ENCODE results near the gene PDE1A. TPM values are rescaled to one million over a fixed set of nuclear protein-coding genes. Genes with fewer than 3 reads are reported as not detected.

The PDE1A gene
- total RNA-seq, 1 experiment from 2014 or later, result not detected

- no peak for DNase-seq
- POLR2A ChIA-PET, result no interaction called here
- Mint-ChIP-seq H3K36me3 (ENCODE audit: insufficient read depth, unreplicated experiment) (no peaks in the 10 kb centered on the region), H3K4me3 (ENCODE audit: unreplicated experiment) (no peak overlapping the region), H3K4me1 (ENCODE audit: low read depth, unreplicated experiment) (no peaks in the 10 kb centered on the region), H3K9me3 (ENCODE audit: unreplicated experiment) (no peaks in the 10 kb centered on the region), H3K27ac (ENCODE audit: unreplicated experiment) (no peak overlapping the region), H3K27me3 (ENCODE audit: insufficient read depth, unreplicated experiment) (no peaks in the 10 kb centered on the region)
- Histone ChIP-seq H3K4me3 (ENCODE audit: low read depth, low read length) (no peak overlapping the region), H3K9me3 (no peaks in the 10 kb centered on the region), H3K4me1 (no peaks in the 10 kb centered on the region), H3K36me3 (ENCODE audit: control insufficient read depth, insufficient read depth, low read length) (no peaks in the 10 kb centered on the region), H3K27me3 (replicated peaks; ENCODE audit: control insufficient read depth, insufficient read depth, low read length) (no peaks in the 10 kb centered on the region)
- intact Hi-C loops (cut with micrococcal nuclease; ENCODE audit: unreplicated experiment), result no loop called here
- CTCF ChIA-PET, result no interaction called here
- BruUV-seq (replicated peaks), result no TSS peak
- TF ChIP-seq CTCF (IDR thresholded peaks at IDR 0.05; ENCODE audit: insufficient read depth in 1 of 2, low read depth in 1 of 2, low read length in 1 of 2, severe bottlenecking in 1 of 2, unreplicated experiment in 1 of 2), result no peak
These were observed 123.9 kb downstream of the PDE1A start for GRCh38 chr2:182302972-182303371.

DNA sequence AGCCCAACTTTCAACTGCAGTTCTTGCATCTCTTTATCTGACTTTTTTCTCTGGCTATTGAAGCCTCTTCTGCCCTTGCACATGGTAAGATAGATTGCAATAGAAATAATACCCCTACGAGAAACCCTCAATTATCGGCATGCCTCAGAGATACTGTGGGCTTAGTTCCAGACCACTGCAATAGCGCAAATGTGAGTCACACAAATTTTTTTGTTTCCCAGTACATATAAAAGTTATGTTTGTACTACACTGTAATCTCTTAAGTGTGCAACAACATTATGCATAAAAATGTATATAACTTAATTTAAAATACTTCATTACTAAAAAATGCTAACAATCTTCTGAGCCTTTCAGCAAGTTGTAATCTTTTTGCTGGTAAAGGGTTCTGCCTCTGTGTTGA is 124.7 kb downstream of the PDE1A start:
- Histone ChIP-seq H3K4me1 (no peaks in the 10 kb centered on the region), H3K27me3 (replicated peaks; ENCODE audit: control insufficient read depth, insufficient read depth, low read length) (no peaks in the 10 kb centered on the region), H3K36me3 (ENCODE audit: control insufficient read depth, insufficient read depth, low read length) (no peaks in the 10 kb centered on the region), H3K9me3 (no peaks in the 10 kb centered on the region), H3K4me3 (ENCODE audit: low read depth, low read length) (no peak overlapping the region)
- no peaks in the 10 kb centered on the region for H3K4me1 Mint-ChIP-seq (ENCODE audit: low read depth, unreplicated experiment)
- H3K4me3 Mint-ChIP-seq (ENCODE audit: unreplicated experiment), result no peak overlapping the region
- H3K9me3 Mint-ChIP-seq (ENCODE audit: unreplicated experiment), result no peaks in the 10 kb centered on the region
- ChIA-PET CTCF (no interaction called here), POLR2A (no interaction called here)
- no peak for DNase-seq
- no TSS peak for BruUV-seq (replicated peaks)
- H3K36me3 Mint-ChIP-seq (ENCODE audit: insufficient read depth, unreplicated experiment), result no peaks in the 10 kb centered on the region
- intact Hi-C loops (cut with micrococcal nuclease; ENCODE audit: unreplicated experiment), result no loop called here
- no peak for TF ChIP-seq CTCF (IDR thresholded peaks at IDR 0.05; ENCODE audit: insufficient read depth in 1 of 2, low read depth in 1 of 2, low read length in 1 of 2, severe bottlenecking in 1 of 2, unreplicated experiment in 1 of 2)
- H3K27me3 Mint-ChIP-seq (ENCODE audit: insufficient read depth, unreplicated experiment), result no peaks in the 10 kb centered on the region
- H3K27ac Mint-ChIP-seq (ENCODE audit: unreplicated experiment), result no peak overlapping the region

DNA sequence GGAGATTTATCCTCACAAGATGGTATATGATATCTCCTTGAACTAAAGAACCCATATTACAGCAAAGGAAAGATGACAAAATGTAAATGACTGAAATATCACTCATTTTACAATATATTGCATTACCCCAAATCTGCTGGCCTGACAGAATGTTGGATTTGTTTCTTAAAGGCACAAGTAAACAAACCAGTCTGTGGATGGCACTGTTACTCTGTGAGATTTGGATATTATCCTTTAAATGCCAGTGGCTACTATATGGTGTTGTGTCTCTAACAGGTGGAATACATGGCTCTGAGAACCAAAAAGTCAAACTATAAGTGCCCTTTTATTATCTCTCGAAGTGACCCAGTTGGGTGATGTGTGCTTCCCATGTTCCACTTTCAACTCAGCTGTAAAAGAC is 125.7 kb downstream of the PDE1A start:
- no peak for DNase-seq
- no peaks in the 10 kb centered on the region; the same call in 1 of the 2 replicates for H3K27me3 ChIP-seq (replicated peaks; ENCODE audit: control insufficient read depth, insufficient read depth, low read length)
- ChIA-PET POLR2A (no interaction called here), CTCF (no interaction called here)
- H3K4me1 ChIP-seq, result no peaks in the 10 kb centered on the region
- no peaks in the 10 kb centered on the region for H3K36me3 ChIP-seq (ENCODE audit: control insufficient read depth, insufficient read depth, low read length)
- Mint-ChIP-seq H3K4me3 (ENCODE audit: unreplicated experiment) (no peak overlapping the region), H3K27ac (ENCODE audit: unreplicated experiment) (no peak overlapping the region), H3K36me3 (ENCODE audit: insufficient read depth, unreplicated experiment) (no peaks in the 10 kb centered on the region), H3K9me3 (ENCODE audit: unreplicated experiment) (no peaks in the 10 kb centered on the region), H3K27me3 (ENCODE audit: insufficient read depth, unreplicated experiment) (no peaks in the 10 kb centered on the region), H3K4me1 (ENCODE audit: low read depth, unreplicated experiment) (no peaks in the 10 kb centered on the region)
- no peaks in the 10 kb centered on the region for H3K9me3 ChIP-seq
- no peak for TF ChIP-seq CTCF (IDR thresholded peaks at IDR 0.05; ENCODE audit: insufficient read depth in 1 of 2, low read depth in 1 of 2, low read length in 1 of 2, severe bottlenecking in 1 of 2, unreplicated experiment in 1 of 2)
- BruUV-seq (replicated peaks), result no TSS peak
- intact Hi-C loops (cut with micrococcal nuclease; ENCODE audit: unreplicated experiment), result no loop called here
- no peak overlapping the region for H3K4me3 ChIP-seq (ENCODE audit: low read depth, low read length)
